HG03460 (cell line): ENCODE measurements around the gene ALOXE3.
A peak's percentile ranks its signal among the peaks of the same experiment; 100 is the strongest.
"Not testable (repeated sequence)": the region's sequence is repeated elsewhere in the genome, so short reads cannot be mapped to it uniquely, and the experiment has no call there.

Experiments used
- ATAC-seq: cut with Tn5 transposase; IDR thresholded peaks from one replicate; pipeline ENCODE4 v1.9.1; 2021; ENCODE audit not compliant: unreplicated experiment

The ALOXE3 gene

DNA sequence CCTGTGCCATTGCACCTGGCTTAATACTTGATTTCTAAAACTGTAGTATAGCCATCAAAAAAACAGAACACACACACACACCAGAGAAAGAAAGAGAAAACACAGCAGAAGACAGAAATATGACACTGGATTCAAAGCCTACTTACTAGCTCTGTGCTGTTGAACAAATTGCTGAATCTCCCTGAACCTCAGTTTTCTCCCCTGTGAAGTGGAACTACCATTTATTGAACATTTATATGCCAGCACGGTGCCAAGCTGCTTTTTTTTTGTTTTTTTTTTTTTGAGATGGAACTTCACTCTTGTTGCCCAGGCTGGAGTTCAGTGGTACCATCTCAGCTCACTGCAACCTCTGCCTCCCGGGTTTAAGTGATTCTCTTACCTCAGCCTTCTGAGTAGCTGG is 17.6 kb downstream of the ALOXE3 start:
- ATAC-seq = no peak

DNA sequence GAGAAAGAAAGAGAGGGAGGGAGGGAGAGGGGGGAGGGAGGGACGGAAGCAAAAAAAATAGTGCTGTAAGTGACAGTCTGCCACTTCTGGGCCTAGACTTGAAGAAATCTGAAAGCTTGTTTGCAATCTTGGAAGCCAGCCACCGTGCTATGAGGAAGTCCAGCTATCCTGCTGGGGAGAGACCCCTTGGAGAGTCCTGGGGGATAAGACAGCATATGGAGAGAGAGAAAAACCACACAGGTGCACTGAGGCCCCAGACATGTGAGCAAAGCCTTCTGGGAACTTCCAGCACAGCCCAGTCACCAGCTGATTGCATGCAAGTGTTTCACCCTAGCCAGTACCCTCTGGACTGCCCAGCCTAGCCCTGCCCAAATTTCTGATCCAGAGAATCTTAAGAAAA is 18.2 kb downstream of the ALOXE3 start:
- ATAC-seq = no peak

- ATAC-seq = no peak
Measured at GRCh38 chr17:8096541-8096940, 21.8 kb downstream of the ALOXE3 start.

DNA sequence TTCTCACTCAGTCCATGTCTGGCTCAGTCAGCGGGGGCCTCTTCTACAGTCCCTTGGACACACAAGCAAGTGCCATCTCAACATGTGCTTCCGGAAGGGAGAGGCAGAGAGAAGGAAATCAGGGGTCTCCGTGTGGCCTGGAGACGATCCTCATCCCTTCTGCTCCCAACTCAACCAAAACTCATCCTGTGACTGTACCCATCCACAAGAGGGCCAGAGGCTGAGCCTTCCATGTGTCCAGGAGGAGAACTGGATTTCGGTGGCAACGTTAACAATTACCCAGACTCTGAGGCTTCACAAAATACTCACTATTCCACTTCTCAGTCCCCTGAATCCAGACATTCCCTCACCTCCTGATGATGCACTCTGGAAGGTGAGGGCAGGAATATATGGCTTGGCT is 23.0 kb downstream of the ALOXE3 start:
- no peak for ATAC-seq

DNA sequence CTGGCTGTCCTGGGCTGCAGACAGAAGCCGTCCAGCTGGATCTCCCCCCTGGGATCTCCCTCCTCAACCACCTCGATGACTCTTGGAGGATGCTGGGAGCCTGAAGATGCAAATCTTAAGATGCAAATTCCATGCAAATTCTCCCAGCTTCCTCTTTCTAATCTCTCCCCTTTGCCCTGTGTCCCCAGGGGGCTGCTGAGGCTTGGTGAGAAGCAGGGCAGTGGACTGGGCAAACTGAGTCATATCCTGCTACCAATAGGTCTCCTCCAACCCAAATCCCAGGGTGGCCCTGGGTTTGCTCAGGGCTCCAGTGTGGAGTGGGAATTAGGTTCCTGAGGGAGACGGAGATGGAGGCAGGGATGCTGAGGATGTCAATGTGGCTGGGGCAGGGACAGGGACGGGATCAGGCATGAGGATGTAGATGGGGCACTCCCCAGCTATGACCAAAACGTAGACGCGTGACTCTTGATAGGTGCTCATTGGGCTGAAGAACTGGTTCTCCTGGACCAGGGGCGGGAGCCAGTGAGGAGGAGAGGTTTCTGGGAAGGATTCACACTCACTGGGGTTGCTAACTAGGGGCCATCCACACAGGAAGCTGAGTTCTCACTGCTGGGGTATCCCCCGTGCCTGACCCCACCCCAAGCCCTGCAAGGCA is 27.2 kb downstream of the ALOXE3 start:
- peak; percentile 65 for ATAC-seq

GRCh38 chr17:8089728-8090127 is 28.6 kb downstream of the ALOXE3 start:
- no peak for ATAC-seq

- ATAC-seq = no peak
Measured at GRCh38 chr17:8087952-8088230, 30.4 kb downstream of the ALOXE3 start.

DNA sequence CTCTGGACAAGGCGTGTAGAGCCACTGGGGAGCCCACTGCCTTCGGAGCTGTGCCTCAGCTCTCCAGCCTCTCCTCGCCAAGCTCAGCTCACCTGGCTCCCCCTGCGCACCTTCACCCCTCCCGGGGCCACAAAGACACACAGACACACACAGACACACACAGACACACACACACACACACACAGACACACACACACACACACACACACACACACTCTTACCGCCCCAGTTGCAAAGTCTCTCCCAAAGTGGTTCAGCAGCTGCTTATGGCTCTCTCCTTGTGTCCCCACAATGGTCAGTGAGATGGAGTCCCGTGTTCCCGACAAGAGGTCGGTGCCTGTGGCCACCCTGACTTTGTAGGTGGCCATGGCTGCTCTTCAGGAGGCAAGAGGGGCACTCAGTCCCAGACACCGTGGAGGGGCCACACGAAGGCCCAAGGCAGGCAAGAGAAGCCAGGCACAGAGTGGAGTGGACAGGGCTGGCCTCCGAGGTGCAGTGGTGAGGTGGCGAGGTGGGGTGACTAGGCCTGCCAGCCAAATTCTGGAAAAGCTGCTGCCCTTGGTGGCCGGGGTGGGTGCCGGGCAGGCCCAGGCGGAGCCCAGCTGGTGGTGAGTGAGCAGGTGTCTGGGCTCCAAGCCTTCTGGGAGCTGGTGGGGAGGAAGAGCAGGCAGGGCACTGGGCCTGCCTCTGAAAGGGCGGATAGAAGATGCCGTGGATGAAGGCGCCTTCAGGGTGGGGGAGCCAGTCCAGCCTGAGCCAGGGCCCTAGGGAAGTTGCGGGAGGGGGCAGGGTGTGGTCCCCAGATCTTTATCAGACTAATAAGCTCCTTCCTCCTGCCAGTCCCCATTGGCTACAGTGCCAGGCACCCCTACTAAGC is 31.0 kb downstream of the ALOXE3 start, which contains the start of gene ALOX12B:
Gene ALOX12B, minus strand, starts transcription at position 642 of the 877 bp plus-strand sequence. Its CDS starts 274 bp downstream, at position 368.
- no peak for ATAC-seq

DNA sequence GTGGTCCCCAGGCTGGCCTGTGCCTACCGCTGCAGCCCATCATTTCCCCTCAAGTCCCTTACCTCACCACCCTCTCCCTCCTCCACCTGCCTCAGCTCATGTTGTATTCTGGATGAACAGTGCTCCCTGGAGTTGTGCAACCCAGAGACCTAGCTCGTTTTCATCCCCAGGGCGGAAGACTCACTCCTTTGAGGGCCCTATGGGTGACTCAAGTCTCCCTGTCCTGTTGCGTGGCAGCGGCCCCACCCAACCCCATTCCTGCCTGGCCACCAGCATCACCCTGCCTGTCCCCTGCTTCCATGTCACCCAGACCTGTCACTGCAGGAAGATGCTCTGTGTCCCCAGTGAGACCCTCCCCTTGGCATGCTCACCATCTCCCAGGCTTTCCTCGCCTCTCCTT is 34.1 kb downstream of the ALOXE3 start:
- ATAC-seq = no peak

DNA sequence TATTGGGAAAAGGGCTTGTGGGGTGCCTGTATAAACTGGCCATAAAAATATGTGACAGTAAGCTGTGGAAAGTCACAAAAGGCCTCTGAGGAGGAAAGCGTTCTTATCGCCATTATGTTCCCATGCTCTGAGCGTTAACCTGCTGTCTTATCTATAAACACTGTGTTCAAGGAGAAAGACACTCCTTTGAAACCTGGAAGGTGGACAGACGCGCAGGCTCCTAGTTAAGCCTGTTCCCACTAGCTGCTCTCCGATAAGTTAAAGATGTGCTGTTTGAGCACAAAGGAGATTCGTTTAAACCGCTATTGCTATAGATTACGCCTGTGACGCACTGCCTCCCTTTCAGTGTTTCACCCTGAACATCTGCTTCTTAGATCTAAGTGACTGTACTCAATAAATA is 36.0 kb downstream of the ALOXE3 start:
- ATAC-seq = no peak

DNA sequence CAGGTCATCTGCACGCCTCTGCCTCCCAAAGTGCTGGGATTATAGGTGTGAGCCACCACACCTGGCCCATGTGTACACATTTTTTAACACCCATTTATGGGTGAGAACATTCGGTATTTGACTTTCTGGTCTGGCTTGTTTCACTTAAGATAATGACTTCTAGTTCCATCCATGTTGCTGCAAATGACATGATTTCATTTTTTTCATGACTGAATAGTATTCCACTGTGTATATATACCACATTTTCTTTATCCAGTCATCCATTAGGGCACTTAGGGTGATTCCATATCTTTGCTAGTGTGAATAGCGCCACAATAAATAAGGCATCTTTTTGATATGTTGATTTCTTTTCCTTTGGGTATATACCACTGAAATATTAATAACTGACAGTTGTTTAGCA is 36.4 kb downstream of the ALOXE3 start:
- no peak for ATAC-seq

- ATAC-seq = no peak
Measured at GRCh38 chr17:8080799-8081219, 37.5 kb downstream of the ALOXE3 start.

DNA sequence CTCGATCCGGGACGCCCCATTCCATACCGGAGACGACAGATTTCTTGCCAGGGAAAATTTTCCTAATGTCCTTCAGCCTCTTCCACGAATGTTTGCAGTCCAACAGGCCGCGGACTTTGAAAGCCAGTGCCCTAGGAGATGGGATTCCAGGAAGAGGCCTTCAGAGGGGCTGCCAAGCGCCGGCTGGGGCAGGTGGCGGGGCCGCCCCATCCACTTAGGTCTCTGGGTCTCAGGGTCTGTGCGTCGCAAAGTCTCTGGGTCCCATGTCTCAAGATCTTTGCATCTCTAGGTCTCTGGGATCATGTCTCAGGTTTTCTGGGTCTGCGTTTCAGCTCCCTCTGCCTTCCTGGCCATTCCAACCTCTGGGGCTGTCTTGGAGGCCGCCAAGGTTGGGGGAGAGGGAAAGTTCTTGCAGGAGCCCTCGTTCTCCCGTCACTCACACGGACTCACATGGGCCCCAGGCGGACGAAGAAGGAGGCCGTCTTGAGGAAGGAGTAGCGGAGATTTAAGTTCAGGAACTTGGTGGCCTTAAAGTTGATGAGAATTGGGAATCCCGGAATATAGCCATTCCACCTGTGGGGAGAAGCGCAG is 38.0 kb downstream of the ALOXE3 start:
- no peak for ATAC-seq

GRCh38 chr17:8079291-8080207 is 38.8 kb downstream of the ALOXE3 start:
- no peak for ATAC-seq

GRCh38 chr17:8077939-8078338 is 40.4 kb downstream of the ALOXE3 start:
- ATAC-seq = not testable (repeated sequence)

GRCh38 chr17:8076502-8077266 is 41.6 kb downstream of the ALOXE3 start:
- ATAC-seq = no peak

- ATAC-seq = no peak
Measured at GRCh38 chr17:8075574-8076342, 42.6 kb downstream of the ALOXE3 start.

DNA sequence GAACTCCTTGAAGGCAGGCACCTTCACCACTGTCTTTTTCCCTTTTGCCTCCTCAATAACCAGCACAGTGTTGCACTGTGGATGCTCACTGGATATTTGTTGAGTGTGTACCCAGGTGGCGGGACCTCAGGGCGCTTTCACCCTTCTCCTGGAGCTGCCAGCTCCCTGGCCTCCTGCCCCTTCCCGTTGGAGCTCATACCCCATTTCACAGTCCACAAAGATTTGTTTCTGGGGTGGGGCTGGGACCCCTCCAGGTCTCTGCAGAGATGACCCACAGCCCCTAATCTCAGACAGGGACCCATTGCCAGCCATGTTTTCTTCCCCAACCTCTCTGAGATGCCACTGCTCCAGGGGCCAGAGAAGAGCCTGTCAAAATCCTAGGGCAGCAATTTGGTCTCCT is 43.2 kb downstream of the ALOXE3 start:
- ATAC-seq = no peak

GRCh38 chr17:8074554-8074953 is 43.8 kb downstream of the ALOXE3 start:
- ATAC-seq = no peak
